GM12878 (cell line): ENCODE results near the gene STAT5A. TPM values are rescaled to one million over a fixed set of nuclear protein-coding genes. Genes with fewer than 3 reads are reported as not detected.

Experiments used
- ATF7 ChIP-seq: fragments of 450-650 bp; IDR thresholded peaks from 2 replicates; pipeline ENCODE4 v1.6.1; 2016; ENCODE audit warnings: low read depth, mild to moderate bottlenecking
- BHLHE40 ChIP-seq, 2 experiments: fragments of 450-650 bp in 1 of 2; IDR thresholded peaks; 2 replicates each; pipeline ENCODE4 v1.6.1; 2011 to 2017; ENCODE audit warnings: low read depth in 2 of 2, borderline replicate concordance in 1 of 2, improper control_type of control experiment in 1 of 2, low read length in 1 of 2, mild to moderate bottlenecking in 1 of 2
- CTCF ChIP-seq, 3 experiments: IDR thresholded peaks in 2 of 3; conservative IDR thresholded peaks in 1 of 3; 2 replicates each; pipeline ENCODE4 v1.5.1; 2011; ENCODE audit warnings: low read depth in 3 of 3, low read length in 3 of 3, mild to moderate bottlenecking in 3 of 3, control low read depth in 2 of 3, moderate library complexity in 2 of 3, inconsistent platforms in 1 of 3, mixed read lengths in 1 of 3; ENCODE audit not compliant: control insufficient read depth in 2 of 3, insufficient read depth in 1 of 3; ENCODE audit errors: extremely low read depth in 1 of 3
- DPF2 ChIP-seq: fragments of 450-650 bp; IDR thresholded peaks from 2 replicates; pipeline ENCODE4 v1.6.1; 2017; ENCODE audit warnings: mild to moderate bottlenecking
- FOXK2 ChIP-seq: fragments of 450-650 bp; IDR thresholded peaks from 2 replicates; pipeline ENCODE4 v1.6.1; 2017; ENCODE audit warnings: mild to moderate bottlenecking, moderate library complexity
- GABPA ChIP-seq: IDR thresholded peaks from 2 replicates; pipeline ENCODE4 v1.6.1; 2014; ENCODE audit warnings: antibody characterized with exemption, low read depth, mild to moderate bottlenecking, inconsistent platforms
- MEF2B ChIP-seq: fragments of 450-650 bp; IDR thresholded peaks from 2 replicates; pipeline ENCODE4 v1.6.1; 2018; ENCODE audit warnings: mild to moderate bottlenecking, moderate library complexity; ENCODE audit not compliant: partially characterized antibody, poor library complexity, severe bottlenecking
- NFYA ChIP-seq: IDR thresholded peaks from 2 replicates; pipeline ENCODE4 v1.6.1; 2011; ENCODE audit warnings: low read depth, mild to moderate bottlenecking, low read length, improper control_type of control experiment, borderline replicate concordance
- NKRF ChIP-seq: fragments of 450-650 bp; conservative IDR thresholded peaks from 2 replicates; pipeline ENCODE4 v1.6.1; 2017; ENCODE audit warnings: mild to moderate bottlenecking, moderate library complexity
- NR2C1 ChIP-seq: fragments of 450-650 bp; IDR thresholded peaks from 2 replicates; pipeline ENCODE4 v1.6.1; 2017; ENCODE audit warnings: antibody characterized with exemption, mild to moderate bottlenecking, moderate library complexity
- PAX8 ChIP-seq: fragments of 450-650 bp; IDR thresholded peaks from 2 replicates; pipeline ENCODE4 v1.6.1; 2017; ENCODE audit warnings: mild to moderate bottlenecking, moderate library complexity
- POLR2AphosphoS5 ChIP-seq: IDR thresholded peaks from 2 replicates; pipeline ENCODE4 v1.6.1; 2011; ENCODE audit warnings: mild to moderate bottlenecking, low read length, inconsistent platforms
- RAD51 ChIP-seq: fragments of 450-650 bp; IDR thresholded peaks from 2 replicates; pipeline ENCODE4 v1.6.1; 2016; ENCODE audit warnings: moderate library complexity, mild to moderate bottlenecking, inconsistent platforms
- SIX5 ChIP-seq: IDR thresholded peaks from 2 replicates; pipeline ENCODE4 v1.6.1; 2011; ENCODE audit warnings: mild to moderate bottlenecking, low read depth, low read length, moderate library complexity; ENCODE audit not compliant: severe bottlenecking
- SREBF2 ChIP-seq: IDR thresholded peaks from 2 replicates; pipeline ENCODE4 v1.6.1; 2012; ENCODE audit warnings: mild to moderate bottlenecking, low read length
- SRF ChIP-seq, 2 experiments: IDR thresholded peaks; 2 replicates each; pipeline ENCODE4 v1.6.1; 2011; ENCODE audit warnings: low read depth in 2 of 2, low read length in 2 of 2, mild to moderate bottlenecking in 1 of 2, moderate library complexity in 1 of 2
- ZBTB4 ChIP-seq: fragments of 450-650 bp; formaldehyde crosslinking; IDR thresholded peaks from 2 replicates; pipeline ENCODE4 v1.4.0; 2022; ENCODE audit warnings: mild to moderate bottlenecking, moderate library complexity
- ZBTB40 ChIP-seq: fragments of 450-650 bp; IDR thresholded peaks from 2 replicates; pipeline ENCODE4 v1.6.1; 2016; ENCODE audit warnings: mild to moderate bottlenecking, moderate library complexity, borderline replicate concordance
- polyA plus RNA-seq, 11 experiments: library from polyadenylated mRNA; depleted of rRNA in 4 of 11; unstranded in 6 of 11; stranded (reverse) in 5 of 11; fragments of >200 nt; fragmentation: Nextera tagmentation in 4 of 11; fragmentation: Illumina TruSeq in 1 of 11; extraction: Ambion mirVana in 4 of 11; extraction: Trizol in 1 of 11; gene quantifications; 1 replicate in 1 of 11; 2 replicates in 10 of 11; pipeline versions ENCODE4 v1.2.1 to v1.2.3, GENCODE V29; 2011 to 2016; ENCODE audit warnings: inconsistent platforms in 2 of 11, missing spikeins in 2 of 11, low read depth in 1 of 11
- total RNA-seq, 4 experiments: library from RNA; depleted of rRNA in 3 of 4; stranded (reverse); fragments of >200 nt in 3 of 4; fragmentation: Illumina TruSeq in 1 of 4; extraction: Trizol in 1 of 4; gene quantifications; 2 replicates each; pipeline versions ENCODE4 v1.2.1 to v1.2.3, GENCODE V29; 2013 to 2021

The STAT5A gene
- total and polyA plus RNA-seq, 10 of the 15 experiments (the other 5 are each of a cell fraction or from before 2014, with no cell fraction given): 14.8 to 86.4 (median 41.5) TPM

- TF ChIP-seq ZBTB40: no peak
- TF ChIP-seq SRF (IDR thresholded peaks at IDR 0.05; ENCODE audit: low read depth in 2 of 2, low read length in 2 of 2): no peak
- TF ChIP-seq BHLHE40 (IDR thresholded peaks at IDR 0.05; ENCODE audit: borderline replicate concordance in 1 of 2, low read depth in 2 of 2, low read length in 1 of 2): peak; percentile 55 to 83
- peak; percentile 75 for TF ChIP-seq POLR2AphosphoS5
- no peak for TF ChIP-seq ZBTB4 (CRISPR knock-in tag)
- no peak for TF ChIP-seq SREBF2
- no peak for TF ChIP-seq MEF2B
- TF ChIP-seq FOXK2: peak; percentile 95
- TF ChIP-seq CTCF (IDR thresholded peaks at IDR 0.05 in 2 of 3, conservative IDR thresholded peaks at IDR 0.05 in 1 of 3; ENCODE audit: control insufficient read depth in 2 of 3, extremely low read depth in 1 of 3, insufficient read depth in 1 of 3, low read depth in 3 of 3, low read length in 3 of 3): no peak
- TF ChIP-seq NR2C1: no peak
- peak; percentile 70 for TF ChIP-seq RAD51
- TF ChIP-seq NKRF: no peak
- TF ChIP-seq PAX8: no peak
- TF ChIP-seq SIX5: no peak
- TF ChIP-seq DPF2: no peak
- TF ChIP-seq ATF7: peak; percentile 98
- no peak for TF ChIP-seq NFYA
- TF ChIP-seq GABPA: no peak
These were observed 857 bp upstream of the STAT5A start (continued) for GRCh38 chr17:42287305-42287976.
